Measurements from ENCODE around the gene BSN.

Gene BSN

GRCh38 chr3:49665822-49666519 is 111.7 kb downstream of the BSN start:
- peak overlapping the region; percentile 4; the same call in 1 of the 2 replicates for H3K27ac ChIP-seq
- TF ChIP-seq ZFX (IDR thresholded peaks at IDR 0.05; ENCODE audit: borderline replicate concordance): no peak
- no peak for TF ChIP-seq CTCF (IDR thresholded peaks at IDR 0.05)

- H3K27ac ChIP-seq: peak overlapping the region; percentile 4; the same call in 1 of the 2 replicates
- no peak for TF ChIP-seq ZFX (IDR thresholded peaks at IDR 0.05; ENCODE audit: borderline replicate concordance)
- TF ChIP-seq CTCF (IDR thresholded peaks at IDR 0.05): no peak
These were observed 112.3 kb downstream of the BSN start for GRCh38 chr3:49666592-49666991.

- no peak overlapping the region for H3K27ac ChIP-seq
- TF ChIP-seq ZFX (IDR thresholded peaks at IDR 0.05; ENCODE audit: borderline replicate concordance) (no peak), CTCF (IDR thresholded peaks at IDR 0.05) (no peak)
These were observed 113.6 kb downstream of the BSN start for GRCh38 chr3:49667701-49668413.

- no peak overlapping the region for H3K27ac ChIP-seq
- no peak for TF ChIP-seq ZFX (IDR thresholded peaks at IDR 0.05; ENCODE audit: borderline replicate concordance)
- TF ChIP-seq CTCF (IDR thresholded peaks at IDR 0.05): no peak
These were observed 114.1 kb downstream of the BSN start for GRCh38 chr3:49668414-49668797.

GRCh38 chr3:49668861-49669260 is 114.6 kb downstream of the BSN start:
- H3K27ac ChIP-seq: no peak overlapping the region
- TF ChIP-seq ZFX (IDR thresholded peaks at IDR 0.05; ENCODE audit: borderline replicate concordance): no peak
- no peak for TF ChIP-seq CTCF (IDR thresholded peaks at IDR 0.05)

GRCh38 chr3:49669352-49669751 is 115.1 kb downstream of the BSN start:
- no peak overlapping the region for H3K27ac ChIP-seq
- TF ChIP-seq ZFX (IDR thresholded peaks at IDR 0.05; ENCODE audit: borderline replicate concordance) (no peak), CTCF (IDR thresholded peaks at IDR 0.05) (no peak)

GRCh38 chr3:49670940-49671290 is 116.6 kb downstream of the BSN start:
- H3K27ac ChIP-seq: peak overlapping the region; percentile 97

More at GRCh38 chr3:49670940-49671290, 116.6 kb downstream of the BSN start:
- TF ChIP-seq CTCF (IDR thresholded peaks at IDR 0.05) (no peak), ZFX (IDR thresholded peaks at IDR 0.05; ENCODE audit: borderline replicate concordance) (no peak)

Data from 22Rv1 (cell line).